ENCODE measurements around the gene TIMM21. TPM values are rescaled to one million over a fixed set of nuclear protein-coding genes. Genes with fewer than 3 reads are reported as not detected.

The TIMM21 gene
- total RNA-seq, 1 experiment from 2014 or later = 36.8 TPM

- Histone ChIP-seq H3K4me3 (no peak overlapping the region), H3K9me3 (no peaks in the 10 kb centered on the region), H3K27me3 (no peaks in the 10 kb centered on the region), H3K36me3 (no peaks in the 10 kb centered on the region)
- no peak for DNase-seq
Measured at GRCh38 chr18:74139411-74139810, 8.9 kb upstream of the TIMM21 start.

GRCh38 chr18:74139888-74140287 is 8.4 kb upstream of the TIMM21 start:
- peak; percentile 43 for DNase-seq
- H3K27me3 ChIP-seq = no peaks in the 10 kb centered on the region
- no peak overlapping the region for H3K4me3 ChIP-seq
- no peaks in the 10 kb centered on the region for H3K9me3 ChIP-seq
- H3K36me3 ChIP-seq = no peaks in the 10 kb centered on the region

GRCh38 chr18:74140582-74140981 is 7.7 kb upstream of the TIMM21 start:
- DNase-seq = no peak
- Histone ChIP-seq H3K27me3 (no peaks in the 10 kb centered on the region), H3K4me3 (no peak overlapping the region), H3K36me3 (no peaks in the 10 kb centered on the region), H3K9me3 (no peaks in the 10 kb centered on the region)

- no peaks in the 10 kb centered on the region for H3K27me3 ChIP-seq
- no peaks in the 10 kb centered on the region for H3K9me3 ChIP-seq
- no peak overlapping the region for H3K4me3 ChIP-seq
- DNase-seq = no peak
- H3K36me3 ChIP-seq = no peaks in the 10 kb centered on the region
Measured at GRCh38 chr18:74141667-74142066, 6.7 kb upstream of the TIMM21 start.

- DNase-seq = no peak
Measured at GRCh38 chr18:74142252-74142651, 6.1 kb upstream of the TIMM21 start.

GRCh38 chr18:74146756-74147155 is 1.6 kb upstream of the TIMM21 start:
- no peaks in the 10 kb centered on the region for H3K9me3 ChIP-seq
- H3K27me3 ChIP-seq = no peaks in the 10 kb centered on the region
- H3K36me3 ChIP-seq = peaks cover 15% of the 10 kb centered on the region
- peak overlapping the region; percentile 85 for H3K4me3 ChIP-seq
- no peak for DNase-seq

More at GRCh38 chr18:74142252-74142651, 6.1 kb upstream of the TIMM21 start:
- no peaks in the 10 kb centered on the region for H3K27me3 ChIP-seq
- no peaks in the 10 kb centered on the region for H3K36me3 ChIP-seq
- H3K4me3 ChIP-seq = no peak overlapping the region
- no peaks in the 10 kb centered on the region for H3K9me3 ChIP-seq

GRCh38 chr18:74147491-74147778 is 888 bp upstream of the TIMM21 start:
- no peaks in the 10 kb centered on the region for H3K9me3 ChIP-seq
- no peaks in the 10 kb centered on the region for H3K27me3 ChIP-seq
- H3K36me3 ChIP-seq = peaks cover 15% of the 10 kb centered on the region
- no peak for DNase-seq
- H3K4me3 ChIP-seq = peak overlapping the region; percentile 85

GRCh38 chr18:74148543-74149070 is 284 bp downstream of the TIMM21 start:
- Histone ChIP-seq H3K27me3 (no peaks in the 10 kb centered on the region), H3K4me3 (peak overlapping the region; percentile 85), H3K9me3 (no peaks in the 10 kb centered on the region), H3K36me3 (peaks cover 16% of the 10 kb centered on the region)
- no peak for DNase-seq

GRCh38 chr18:74149878-74150277 is 1.6 kb downstream of the TIMM21 start:
- Histone ChIP-seq H3K27me3 (no peaks in the 10 kb centered on the region), H3K36me3 (peaks cover 29% of the 10 kb centered on the region), H3K9me3 (no peaks in the 10 kb centered on the region), H3K4me3 (peak overlapping the region; percentile 85)
- DNase-seq = no peak

GRCh38 chr18:74152270-74152669 is 3.9 kb downstream of the TIMM21 start:
- Histone ChIP-seq H3K27me3 (no peaks in the 10 kb centered on the region), H3K4me3 (no peak overlapping the region), H3K9me3 (no peaks in the 10 kb centered on the region), H3K36me3 (peaks cover 50% of the 10 kb centered on the region)
- DNase-seq = no peak

GRCh38 chr18:74152857-74153256 is 4.5 kb downstream of the TIMM21 start:
- no peaks in the 10 kb centered on the region for H3K9me3 ChIP-seq
- H3K36me3 ChIP-seq = peaks cover 53% of the 10 kb centered on the region
- H3K27me3 ChIP-seq = no peaks in the 10 kb centered on the region
- no peak overlapping the region for H3K4me3 ChIP-seq
- DNase-seq = no peak

- no peaks in the 10 kb centered on the region for H3K27me3 ChIP-seq
- peaks cover 56% of the 10 kb centered on the region for H3K36me3 ChIP-seq
- H3K9me3 ChIP-seq = no peaks in the 10 kb centered on the region
- no peak overlapping the region for H3K4me3 ChIP-seq
- no peak for DNase-seq
Measured at GRCh38 chr18:74153377-74153776, 5.1 kb downstream of the TIMM21 start.

GRCh38 chr18:74153793-74154192 is 5.5 kb downstream of the TIMM21 start:
- Histone ChIP-seq H3K9me3 (no peaks in the 10 kb centered on the region), H3K4me3 (no peak overlapping the region), H3K27me3 (no peaks in the 10 kb centered on the region), H3K36me3 (peaks cover 60% of the 10 kb centered on the region)
- no peak for DNase-seq

- Histone ChIP-seq H3K36me3 (peaks cover 65% of the 10 kb centered on the region), H3K9me3 (no peaks in the 10 kb centered on the region)
Measured at GRCh38 chr18:74154716-74155115, 6.4 kb downstream of the TIMM21 start.

GRCh38 chr18:74155276-74155675 is 7.0 kb downstream of the TIMM21 start:
- no peaks in the 10 kb centered on the region for H3K27me3 ChIP-seq
- no peak overlapping the region for H3K4me3 ChIP-seq
- DNase-seq = no peak
- no peaks in the 10 kb centered on the region for H3K9me3 ChIP-seq
- H3K36me3 ChIP-seq = peaks cover 62% of the 10 kb centered on the region

More at GRCh38 chr18:74154716-74155115, 6.4 kb downstream of the TIMM21 start:
- no peak overlapping the region for H3K4me3 ChIP-seq
- no peaks in the 10 kb centered on the region for H3K27me3 ChIP-seq
- DNase-seq = no peak

GRCh38 chr18:74163019-74163660 is 14.8 kb downstream of the TIMM21 start:
- H3K4me3 ChIP-seq = no peak overlapping the region
- DNase-seq = no peak
- no peaks in the 10 kb centered on the region for H3K9me3 ChIP-seq
- peaks cover 17% of the 10 kb centered on the region for H3K36me3 ChIP-seq
- H3K27me3 ChIP-seq = no peaks in the 10 kb centered on the region

GRCh38 chr18:74166386-74166785 is 18.1 kb downstream of the TIMM21 start:
- H3K36me3 ChIP-seq = no peaks in the 10 kb centered on the region
- no peaks in the 10 kb centered on the region for H3K9me3 ChIP-seq
- H3K27me3 ChIP-seq = peaks cover 2% of the 10 kb centered on the region; the same call in 1 of the 2 replicates
- no peak for DNase-seq
- no peak overlapping the region for H3K4me3 ChIP-seq

GRCh38 chr18:74171910-74172606 is 23.7 kb downstream of the TIMM21 start:
- Histone ChIP-seq H3K36me3 (no peaks in the 10 kb centered on the region), H3K9me3 (no peaks in the 10 kb centered on the region), H3K27me3 (peaks cover 2% of the 10 kb centered on the region; the same call in 1 of the 2 replicates), H3K4me3 (peak overlapping the region; percentile 20)
- no peak for DNase-seq

Data from MG63 (cell line).